Esophagus muscularis mucosa (tissue), 4 donors: ENCODE data around the gene ERC2. TPM values are rescaled to one million over a fixed set of nuclear protein-coding genes. Genes with fewer than 3 reads are reported as not detected.
A peak's percentile ranks its signal among the peaks of the same experiment; 100 is the strongest.

Experiments used
- DNase-seq: peaks from one replicate; pipeline ENCODE4 v3.0.0-alpha.2; 2017; ENCODE audit errors: extremely low spot score
- H3K27ac ChIP-seq, 4 donors: fragments of 200-600 bp; sonication (generic); replicated peaks in 1 of 4; 1 replicate in 3 of 4; 2 replicates in 1 of 4; pipeline ENCODE4 v1.5.1; 2016 to 2019; ENCODE audit warnings: mild to moderate bottlenecking in 1 of 4
- H3K27me3 ChIP-seq, 4 donors: fragments of 200-600 bp; sonication (generic); one replicate each; pipeline versions ENCODE4 v1.5.1 to v1.6.0; 2016 to 2019
- H3K36me3 ChIP-seq, 4 donors: fragments of 200-600 bp; sonication (generic); one replicate each; pipeline ENCODE4 v1.5.1; 2016 to 2019
- H3K4me1 ChIP-seq, 4 donors: fragments of 200-600 bp; sonication (generic); one replicate each; pipeline ENCODE4 v1.5.1; 2016 to 2019
- H3K4me3 ChIP-seq, 4 donors: fragments of 200-600 bp; sonication (generic); 1 replicate in 2 of 4; 2 replicates in 2 of 4; pipeline ENCODE4 v1.5.1; 2016 to 2019; ENCODE audit warnings: mild to moderate bottlenecking in 4 of 4, moderate library complexity in 1 of 4
- H3K9me3 ChIP-seq, 4 donors: fragments of 200-600 bp; sonication (generic); 1 replicate in 3 of 4; 2 replicates in 1 of 4; pipeline ENCODE4 v1.5.1; 2016 to 2019
- CTCF ChIP-seq, 3 experiments: fragments of 200-600 bp in 2 of 3; fragments of 450-650 bp in 1 of 3; sonication (generic) in 2 of 3; IDR thresholded peaks; one replicate each; pipeline ENCODE4 v1.5.1; 2017 to 2019; ENCODE audit warnings: antibody characterized with exemption in 3 of 3, mild to moderate bottlenecking in 2 of 3, moderate library complexity in 1 of 3
- EP300 ChIP-seq: sonication (generic); formaldehyde crosslinking; IDR thresholded peaks from one replicate; pipeline ENCODE4 v1.6.1; 2017; ENCODE audit warnings: antibody characterized with exemption
- POLR2A ChIP-seq: fragments of 450-650 bp; IDR thresholded peaks from one replicate; pipeline ENCODE4 v1.6.1; 2017; ENCODE audit warnings: antibody characterized with exemption, moderate library complexity, mild to moderate bottlenecking, low read depth
- POLR2AphosphoS5 ChIP-seq, 2 donors: sonication (generic); formaldehyde crosslinking; IDR thresholded peaks; one replicate each; pipeline ENCODE4 v1.6.1; 2017; ENCODE audit warnings: antibody characterized with exemption in 2 of 2
- WGBS: methylation state at CpG from one replicate; pipeline ENCODE4 v1.1.5; 2018; 5-methylcytosine and 5-hydroxymethylcytosine counted together
- intact Hi-C: fragments of 100-400 bp; cut with DNase I; formaldehyde crosslinking; loops from one replicate; pipeline ENCODE4 v1.15.1; 2023
- total RNA-seq, 4 donors: library from RNA; depleted of rRNA; stranded (reverse); fragments of >200 nt; gene quantifications; one replicate each; pipeline versions ENCODE4 v1.1.0 to v1.2.1, GENCODE V29; 2016

Gene ERC2
- total RNA-seq, 4 donors from 2014 or later, result 0.42 to 2.0 (median 1.5) TPM

DNA sequence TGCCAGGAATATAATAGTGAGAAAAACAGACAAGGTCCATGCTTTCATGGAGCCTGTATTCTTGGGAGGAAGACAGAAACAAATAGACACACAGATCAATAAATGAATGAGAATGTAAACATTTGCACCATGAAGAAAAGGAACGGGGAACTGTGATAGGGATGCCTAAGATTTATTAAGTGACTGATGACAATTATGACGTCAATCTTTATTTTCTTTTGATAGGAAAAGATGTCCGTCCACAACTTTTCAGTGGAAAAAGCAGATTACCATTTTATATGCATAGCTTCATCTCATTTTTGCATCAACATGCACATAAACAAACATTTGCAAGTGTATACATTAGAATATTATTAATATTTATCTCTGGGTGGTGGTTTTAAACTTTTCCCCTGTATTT lies 953.3 kb downstream of the ERC2 start:
- DNase-seq, result no peak
- 89% methylated on average over 3 of the region's 3 CpGs for WGBS
- intact Hi-C loops, result no loop called here
- no peaks in the 10 kb centered on the region for H3K9me3 ChIP-seq
- no peak overlapping the region for H3K27ac ChIP-seq
- TF ChIP-seq POLR2A, result no peak
- TF ChIP-seq POLR2AphosphoS5 (IDR thresholded peaks at IDR 0.05), result no peak
- no peak for TF ChIP-seq CTCF (IDR thresholded peaks at IDR 0.05)
- TF ChIP-seq EP300, result no peak
- H3K4me3 ChIP-seq, result no peak overlapping the region
- no peaks in the 10 kb centered on the region for H3K27me3 ChIP-seq
- H3K4me1 ChIP-seq, result peaks cover 0 to 15% (median 14%) of the 10 kb centered on the region in 4 donors
- no peaks in the 10 kb centered on the region for H3K36me3 ChIP-seq

GRCh38 chr3:55512571-55513343 lies 955.5 kb downstream of the ERC2 start:
- no peak for DNase-seq
- no peaks in the 10 kb centered on the region for H3K27me3 ChIP-seq
- H3K4me1 ChIP-seq, result peaks cover 0 to 15% (median 14%) of the 10 kb centered on the region in 4 donors
- H3K9me3 ChIP-seq, result no peaks in the 10 kb centered on the region
- H3K27ac ChIP-seq, result no peak overlapping the region
- 74% methylated on average over 11 of the region's 11 CpGs for WGBS
- H3K4me3 ChIP-seq, result no peak overlapping the region
- no peaks in the 10 kb centered on the region for H3K36me3 ChIP-seq
- intact Hi-C loops, result no loop called here
- TF ChIP-seq EP300 (no peak), POLR2AphosphoS5 (IDR thresholded peaks at IDR 0.05) (no peak), POLR2A (no peak), CTCF (IDR thresholded peaks at IDR 0.05) (no peak)

DNA sequence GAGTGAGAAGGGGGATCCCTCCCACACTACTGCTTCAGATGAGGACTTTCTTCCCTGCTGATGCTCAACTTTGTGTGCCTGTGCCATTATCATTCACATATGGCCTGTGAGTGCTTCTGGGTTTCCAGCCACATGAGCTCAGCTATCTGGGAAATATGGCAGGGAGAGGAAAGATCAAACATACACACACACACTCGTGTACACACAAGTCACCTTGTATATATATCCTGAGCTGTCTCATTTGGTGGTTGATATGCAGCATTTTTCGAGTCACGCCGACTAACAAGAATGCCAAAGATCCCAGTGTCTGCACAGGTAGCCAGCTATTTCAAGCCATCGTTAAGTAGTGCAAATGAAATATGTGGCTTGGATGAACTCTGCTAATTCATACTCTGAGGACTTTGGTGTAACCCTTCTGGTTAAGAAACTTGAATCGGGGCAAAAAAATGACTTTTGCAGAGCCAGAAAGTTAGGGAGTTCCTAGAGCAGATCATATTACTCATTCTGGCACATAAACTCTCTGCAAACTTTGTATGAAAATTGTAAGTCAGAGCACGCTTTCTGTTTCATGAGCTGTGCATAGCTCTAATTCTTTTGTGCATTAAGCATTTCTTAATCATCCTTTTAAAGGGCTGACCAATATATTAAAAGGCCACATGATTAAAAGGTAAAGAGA lies 956.2 kb downstream of the ERC2 start:
- no peaks in the 10 kb centered on the region for H3K9me3 ChIP-seq
- TF ChIP-seq CTCF (IDR thresholded peaks at IDR 0.05), result no peak
- TF ChIP-seq POLR2AphosphoS5 (IDR thresholded peaks at IDR 0.05), result no peak
- no peak for TF ChIP-seq EP300
- TF ChIP-seq POLR2A, result no peak
- H3K36me3 ChIP-seq, result no peaks in the 10 kb centered on the region
- intact Hi-C loops, result no loop called here
- no peak for DNase-seq
- WGBS, result 32% methylated on average over 7 of the region's 7 CpGs
- no peaks in the 10 kb centered on the region for H3K27me3 ChIP-seq
- H3K27ac ChIP-seq, result peak overlapping the region in 1 of 4 donors; percentile 4
- peaks cover 0 to 15% (median 14%) of the 10 kb centered on the region in 4 donors for H3K4me1 ChIP-seq
- no peak overlapping the region for H3K4me3 ChIP-seq

DNA sequence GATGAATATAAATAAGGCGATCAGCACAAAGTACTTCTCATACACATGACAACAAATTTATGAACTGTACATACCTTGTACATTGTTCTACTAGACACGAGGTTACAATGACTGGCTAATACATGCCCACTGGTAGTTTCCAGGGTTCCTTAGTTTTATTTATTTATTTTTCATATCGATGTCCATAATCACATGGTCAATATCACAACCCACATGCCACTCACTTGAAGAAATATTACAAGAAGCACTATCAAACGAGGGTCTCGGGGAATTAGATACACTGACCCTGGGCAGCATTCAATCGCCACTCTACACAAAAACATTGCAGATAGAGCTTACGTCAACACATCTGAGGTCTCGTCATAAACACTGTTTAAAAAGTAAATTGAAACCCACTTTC lies 959.9 kb downstream of the ERC2 start:
- Histone ChIP-seq H3K27me3 (no peaks in the 10 kb centered on the region), H3K4me3 (no peak overlapping the region), H3K4me1 (peaks cover 0 to 15% (median 14%) of the 10 kb centered on the region in 4 donors), H3K9me3 (no peaks in the 10 kb centered on the region), H3K27ac (no peak overlapping the region), H3K36me3 (no peaks in the 10 kb centered on the region)
- TF ChIP-seq CTCF (IDR thresholded peaks at IDR 0.05) (no peak), EP300 (no peak), POLR2AphosphoS5 (IDR thresholded peaks at IDR 0.05) (no peak), POLR2A (no peak)
- intact Hi-C loops, result no loop called here
- no peak for DNase-seq
- WGBS, result 96% methylated on average over 8 of the region's 8 CpGs
